Measurements from ENCODE around the gene NPC1. TPM values are rescaled to one million over a fixed set of nuclear protein-coding genes. Genes with fewer than 3 reads are reported as not detected.

The NPC1 gene
- total RNA-seq, 1 donor from 2014 or later, result 42.4 TPM

GRCh38 chr18:23539296-23539695 is 47.0 kb downstream of the NPC1 start:
- Histone ChIP-seq H3K4me1 (ENCODE audit: insufficient read depth, low read length) (no peaks in the 10 kb centered on the region), H3K27me3 (ENCODE audit: insufficient read depth, low read length) (no peaks in the 10 kb centered on the region), H3K4me2 (ENCODE audit: low read length) (no peak overlapping the region), H3K9me3 (ENCODE audit: insufficient read depth, low read depth, low read length) (no peaks in the 10 kb centered on the region), H4K20me1 (ENCODE audit: insufficient read depth, low read length) (no peaks in the 10 kb centered on the region), H3K36me3 (ENCODE audit: insufficient read depth, low read length) (peaks cover 50% of the 10 kb centered on the region), H3K9ac (ENCODE audit: low read length) (no peak overlapping the region), H2AFZ (ENCODE audit: low read depth, low read length) (no peak overlapping the region), H3K27ac (ENCODE audit: low read depth, low read length) (no peak overlapping the region), H3K79me2 (ENCODE audit: insufficient read depth, low read length) (no peaks in the 10 kb centered on the region), H3K4me3 (ENCODE audit: insufficient read depth, low read depth, low read length) (no peak overlapping the region)
- TF ChIP-seq CTCF (IDR thresholded peaks at IDR 0.05; ENCODE audit: insufficient read depth, low read depth, low read length) (no peak), EZH2 (IDR thresholded peaks at IDR 0.05; ENCODE audit: insufficient read depth, low read length) (no peak)
- Mint-ChIP-seq H3K27ac (ENCODE audit: unreplicated experiment) (peak overlapping the region; percentile 91), H3K4me1 (ENCODE audit: low read depth, unreplicated experiment) (peaks cover 54% of the 10 kb centered on the region), H3K9me3 (ENCODE audit: unreplicated experiment) (peaks cover 2% of the 10 kb centered on the region), H3K27me3 (ENCODE audit: low read depth, unreplicated experiment) (no peaks in the 10 kb centered on the region), H3K4me3 (ENCODE audit: unreplicated experiment) (no peak overlapping the region), H3K36me3 (ENCODE audit: low read depth, unreplicated experiment) (peaks cover 39% of the 10 kb centered on the region)
- FAIRE-seq (no peak), DNase-seq (ENCODE audit: low read depth) (no peak)

- no peak overlapping the region for H2AFZ ChIP-seq (ENCODE audit: low read depth, low read length)
- no peaks in the 10 kb centered on the region for H3K27me3 ChIP-seq (ENCODE audit: insufficient read depth, low read length)
- Mint-ChIP-seq H3K9me3 (ENCODE audit: unreplicated experiment) (peaks cover 2% of the 10 kb centered on the region), H3K27ac (ENCODE audit: unreplicated experiment) (peak overlapping the region; percentile 91), H3K27me3 (ENCODE audit: low read depth, unreplicated experiment) (no peaks in the 10 kb centered on the region), H3K36me3 (ENCODE audit: low read depth, unreplicated experiment) (peaks cover 38% of the 10 kb centered on the region), H3K4me1 (ENCODE audit: low read depth, unreplicated experiment) (peaks cover 54% of the 10 kb centered on the region), H3K4me3 (ENCODE audit: unreplicated experiment) (peak overlapping the region; percentile 13)
- TF ChIP-seq CTCF (IDR thresholded peaks at IDR 0.05; ENCODE audit: insufficient read depth, low read depth, low read length) (no peak), EZH2 (IDR thresholded peaks at IDR 0.05; ENCODE audit: insufficient read depth, low read length) (no peak)
- no peak overlapping the region for H3K4me3 ChIP-seq (ENCODE audit: insufficient read depth, low read depth, low read length)
- no peak overlapping the region for H3K4me2 ChIP-seq (ENCODE audit: low read length)
- H3K36me3 ChIP-seq (ENCODE audit: insufficient read depth, low read length), result peaks cover 51% of the 10 kb centered on the region
- H3K9ac ChIP-seq (ENCODE audit: low read length), result no peak overlapping the region
- H3K27ac ChIP-seq (ENCODE audit: low read depth, low read length), result no peak overlapping the region
- no peaks in the 10 kb centered on the region for H3K9me3 ChIP-seq (ENCODE audit: insufficient read depth, low read depth, low read length)
- H3K79me2 ChIP-seq (ENCODE audit: insufficient read depth, low read length), result no peaks in the 10 kb centered on the region
- DNase-seq (ENCODE audit: low read depth) (peak; percentile 74), FAIRE-seq (no peak)
- no peaks in the 10 kb centered on the region for H4K20me1 ChIP-seq (ENCODE audit: insufficient read depth, low read length)
- H3K4me1 ChIP-seq (ENCODE audit: insufficient read depth, low read length), result no peaks in the 10 kb centered on the region
Measured at GRCh38 chr18:23538870-23539269, 47.4 kb downstream of the NPC1 start.

- Histone ChIP-seq H3K9me3 (ENCODE audit: insufficient read depth, low read depth, low read length) (no peaks in the 10 kb centered on the region), H3K4me2 (ENCODE audit: low read length) (no peak overlapping the region), H3K4me3 (ENCODE audit: insufficient read depth, low read depth, low read length) (no peak overlapping the region), H2AFZ (ENCODE audit: low read depth, low read length) (no peak overlapping the region), H3K27me3 (ENCODE audit: insufficient read depth, low read length) (no peaks in the 10 kb centered on the region), H3K9ac (ENCODE audit: low read length) (no peak overlapping the region), H3K79me2 (ENCODE audit: insufficient read depth, low read length) (no peaks in the 10 kb centered on the region), H3K4me1 (ENCODE audit: insufficient read depth, low read length) (no peaks in the 10 kb centered on the region), H4K20me1 (ENCODE audit: insufficient read depth, low read length) (no peaks in the 10 kb centered on the region), H3K36me3 (ENCODE audit: insufficient read depth, low read length) (peaks cover 55% of the 10 kb centered on the region), H3K27ac (ENCODE audit: low read depth, low read length) (no peak overlapping the region)
- Mint-ChIP-seq H3K4me3 (ENCODE audit: unreplicated experiment) (no peak overlapping the region), H3K4me1 (ENCODE audit: low read depth, unreplicated experiment) (peaks cover 54% of the 10 kb centered on the region), H3K27me3 (ENCODE audit: low read depth, unreplicated experiment) (no peaks in the 10 kb centered on the region), H3K27ac (ENCODE audit: unreplicated experiment) (peak overlapping the region; percentile 72), H3K36me3 (ENCODE audit: low read depth, unreplicated experiment) (peaks cover 36% of the 10 kb centered on the region), H3K9me3 (ENCODE audit: unreplicated experiment) (peaks cover 2% of the 10 kb centered on the region)
- DNase-seq (ENCODE audit: low read depth), result no peak
- TF ChIP-seq CTCF (IDR thresholded peaks at IDR 0.05; ENCODE audit: insufficient read depth, low read depth, low read length) (no peak), EZH2 (IDR thresholded peaks at IDR 0.05; ENCODE audit: insufficient read depth, low read length) (no peak)
- no peak for FAIRE-seq
Measured at GRCh38 chr18:23538001-23538400, 48.3 kb downstream of the NPC1 start.

Data from astrocyte (in vitro differentiated cells and primary cell).